Smooth muscle cell of the brain vasculature (primary cell): ENCODE results near the gene GPX7.

Experiments used
- DNase-seq: peaks from one replicate; pipeline ENCODE4 v3.0.0-alpha.2; 2012; ENCODE audit warnings: low read depth, low spot score

Gene GPX7

DNA sequence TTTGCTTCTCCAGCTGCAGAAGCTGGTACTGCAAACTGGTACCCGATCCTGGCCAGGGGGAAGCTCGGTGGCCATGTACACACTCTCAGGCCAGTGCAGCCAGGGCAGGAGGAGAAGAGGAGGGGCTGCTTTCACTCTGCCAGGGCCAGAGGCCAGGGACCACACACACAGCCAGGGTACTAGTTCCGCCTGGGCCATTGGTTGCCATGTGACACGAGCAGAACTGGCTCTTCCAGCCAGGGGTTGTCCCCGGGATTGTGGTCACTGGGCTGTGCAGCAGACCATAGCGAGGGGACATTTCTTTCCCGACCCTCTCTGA lies 27.1 kb downstream of the GPX7 start:
- DNase-seq, result no peak

DNA sequence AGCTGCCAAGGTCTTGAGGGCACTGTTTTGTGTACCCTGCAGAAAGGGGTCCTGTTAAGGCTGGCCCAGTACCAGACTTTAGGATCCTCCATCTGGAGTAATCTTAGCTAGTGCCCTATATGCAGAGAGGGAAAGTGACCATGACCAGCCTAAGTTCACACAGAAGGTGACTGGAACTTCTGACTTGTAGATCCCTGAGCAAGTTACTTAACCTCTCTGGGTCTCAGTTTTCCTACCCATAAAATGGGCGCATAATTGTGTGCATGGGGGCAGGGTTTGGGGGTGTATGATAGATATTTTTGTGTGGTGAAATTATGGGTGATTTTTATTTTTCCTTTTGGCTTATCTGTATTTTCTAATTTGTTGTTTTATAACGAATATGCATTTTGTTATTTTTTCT lies 27.5 kb downstream of the GPX7 start:
- no peak for DNase-seq

- DNase-seq, result no peak
Measured at GRCh38 chr1:52631759-52632331, 29.7 kb downstream of the GPX7 start.

GRCh38 chr1:52632732-52633290 lies 30.6 kb downstream of the GPX7 start, which contains the start of gene SHISAL2A:
TSS of gene SHISAL2A (plus strand) at chr1:52633168. CDS start at chr1:52633494, 326 bp downstream.
- no peak for DNase-seq

- no peak for DNase-seq
Measured at GRCh38 chr1:52633291-52633754, 31.2 kb downstream of the GPX7 start.

GRCh38 chr1:52634111-52634510 lies 31.9 kb downstream of the GPX7 start:
- no peak for DNase-seq

DNA sequence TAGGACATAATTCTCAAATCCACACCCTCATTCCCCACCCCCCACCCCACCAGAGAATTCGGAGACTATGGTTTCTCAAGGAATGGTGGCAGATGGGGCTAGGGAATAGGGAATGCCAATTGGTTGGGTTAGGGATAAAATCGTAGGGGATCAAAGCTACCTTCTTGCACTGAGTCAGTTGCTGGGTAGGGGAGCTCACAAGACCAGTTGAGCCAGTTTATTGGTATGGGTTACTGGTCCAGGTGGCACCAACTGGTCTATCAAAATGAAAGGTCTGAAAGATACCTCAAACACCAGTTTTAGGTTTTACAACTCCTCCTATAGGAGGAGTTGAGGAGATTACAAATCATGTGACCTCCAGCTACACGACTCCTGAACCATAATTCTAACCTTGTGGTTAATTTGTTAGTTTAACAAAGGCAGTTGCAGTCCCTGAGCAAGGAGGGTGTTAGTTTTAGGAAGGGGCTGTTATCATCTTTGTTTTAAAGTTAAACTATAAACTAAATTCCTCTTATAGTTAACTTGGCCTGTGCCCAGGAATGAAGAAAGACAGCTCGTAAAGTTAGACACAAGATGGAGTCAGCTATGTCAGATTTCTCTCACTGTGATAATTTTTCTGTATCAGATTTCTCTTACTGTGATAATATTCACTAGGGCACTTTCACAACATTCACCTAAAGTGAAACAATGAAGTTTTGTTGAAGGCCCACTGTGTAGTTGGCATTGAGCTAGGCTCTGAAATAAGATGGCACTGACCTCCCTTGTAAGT lies 33.3 kb downstream of the GPX7 start:
- no peak for DNase-seq

DNA sequence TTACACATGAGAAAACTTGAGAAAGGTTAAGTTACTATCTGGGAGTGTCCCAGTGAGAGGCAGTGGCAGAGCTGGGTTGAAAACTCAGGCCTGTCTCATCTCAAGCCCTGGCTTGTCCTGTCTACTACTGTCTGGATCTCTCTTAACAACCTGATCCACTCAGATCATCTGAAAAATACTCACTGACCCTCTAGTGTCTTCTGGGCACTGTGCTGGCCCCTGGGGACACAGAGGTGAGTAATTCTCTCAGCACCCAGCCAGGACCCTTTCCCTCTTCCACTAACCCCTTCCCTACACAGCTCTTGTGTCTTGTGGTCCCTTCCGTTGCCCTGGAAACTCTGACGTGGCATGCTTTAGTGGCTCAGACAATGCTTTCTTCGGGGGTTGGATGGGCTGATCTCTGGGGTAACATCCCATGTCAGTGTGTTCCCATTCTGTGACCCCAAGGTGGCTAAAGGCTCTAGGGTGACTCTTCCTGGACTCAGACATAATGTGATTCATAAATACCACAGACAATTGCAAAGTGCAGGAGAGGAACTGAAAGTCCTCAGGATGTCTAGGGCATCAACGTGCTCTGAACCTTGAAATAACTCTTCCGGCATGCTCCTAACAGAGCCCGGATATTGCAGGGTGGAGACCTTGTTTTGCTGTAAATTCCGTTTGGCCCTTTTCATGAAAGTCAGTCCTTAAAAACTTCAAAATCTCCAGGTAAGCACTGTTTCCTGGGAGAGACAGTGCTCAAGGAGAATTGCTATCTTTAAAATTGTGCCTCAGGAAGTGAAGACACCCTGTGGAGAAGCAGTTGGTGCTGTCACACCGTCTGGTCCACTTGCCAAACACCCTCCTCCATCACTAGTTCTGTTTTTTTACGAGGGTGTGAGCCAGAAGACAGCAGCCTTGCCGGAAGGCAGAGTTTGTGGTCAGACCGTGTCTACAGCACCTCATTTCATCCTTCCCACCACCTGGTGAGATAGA lies 34.8 kb downstream of the GPX7 start:
- no peak for DNase-seq

- DNase-seq, result no peak
Measured at GRCh38 chr1:52637946-52638345, 35.8 kb downstream of the GPX7 start.

DNA sequence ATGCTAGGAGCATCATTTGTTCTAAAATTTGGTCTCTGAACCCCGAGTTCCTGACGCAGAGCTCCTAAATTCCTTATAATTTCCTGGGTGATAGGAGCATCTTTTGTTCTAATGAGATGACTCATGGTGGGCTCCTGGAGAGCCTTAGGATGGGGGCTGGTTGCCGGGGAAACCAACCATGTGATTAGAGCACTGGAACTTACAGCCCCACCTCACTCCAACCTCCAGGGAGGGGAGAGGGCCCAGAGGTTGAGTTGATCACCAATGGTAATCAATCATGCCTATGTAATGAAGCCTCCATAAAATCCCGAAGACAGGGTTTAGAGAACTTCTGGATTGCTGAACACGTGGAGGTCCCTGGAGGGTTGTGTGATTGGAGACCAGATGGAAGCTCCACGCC lies 38.5 kb downstream of the GPX7 start:
- no peak for DNase-seq

DNA sequence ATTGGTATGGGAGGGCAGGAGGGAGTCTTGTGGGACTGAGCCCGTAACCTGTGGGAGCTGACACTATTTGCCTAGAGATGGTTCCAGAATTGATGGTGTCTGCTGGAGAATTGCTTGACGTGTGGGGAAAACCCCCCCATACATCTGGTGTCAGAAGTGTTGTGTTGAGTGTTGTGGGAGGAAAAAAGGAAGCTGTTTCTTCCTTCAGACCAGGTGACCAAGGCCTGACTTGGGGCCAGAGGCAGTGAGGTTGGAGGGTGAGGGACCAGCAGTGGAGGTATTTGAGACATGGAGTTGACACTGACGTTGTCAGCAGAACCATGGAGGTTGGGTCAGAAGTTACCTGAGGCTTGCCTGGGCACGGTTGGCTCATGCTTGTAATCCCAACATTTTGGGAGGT lies 39.1 kb downstream of the GPX7 start:
- no peak for DNase-seq

GRCh38 chr1:52645261-52645660 lies 43.1 kb downstream of the GPX7 start:
- DNase-seq, result no peak

- no peak for DNase-seq
Measured at GRCh38 chr1:52651904-52652303, 49.7 kb downstream of the GPX7 start.

- no peak for DNase-seq
Measured at GRCh38 chr1:52653207-52653849, 51.2 kb downstream of the GPX7 start.

- no peak for DNase-seq
Measured at GRCh38 chr1:52654063-52654462, 51.9 kb downstream of the GPX7 start.

DNA sequence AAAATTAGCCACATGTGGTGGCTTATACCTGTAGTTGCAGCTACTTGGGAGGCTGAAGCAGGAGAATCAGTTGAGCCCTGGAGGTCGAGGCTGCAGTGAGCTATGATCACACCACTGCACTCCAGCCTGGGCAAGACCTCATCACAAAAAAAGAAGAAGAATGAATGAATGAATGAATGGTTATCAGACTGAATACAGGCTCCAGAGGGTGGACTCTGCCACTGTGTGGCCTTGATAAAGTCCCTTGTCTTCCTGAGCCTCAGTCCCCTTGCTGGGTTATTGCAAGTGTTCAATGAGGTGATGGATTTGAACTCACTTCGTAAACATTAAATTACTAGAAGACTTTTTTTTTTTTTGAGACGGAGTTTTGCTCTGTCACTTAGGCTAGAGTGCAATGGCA lies 55.5 kb downstream of the GPX7 start:
- DNase-seq, result no peak
